ENCODE measurements around the gene ILK. TPM values are rescaled to one million over a fixed set of nuclear protein-coding genes. Genes with fewer than 3 reads are reported as not detected.

Gene ILK
- total RNA-seq, 1 donor from 2014 or later = 85.6 TPM

- no peaks in the 10 kb centered on the region for H4K20me1 ChIP-seq (ENCODE audit: low read depth)
- Mint-ChIP-seq H3K36me3 (peaks cover 5% of the 10 kb centered on the region), H3K4me3 (no peak overlapping the region), H3K9me3 (no peaks in the 10 kb centered on the region), H3K27ac (no peak overlapping the region), H3K27me3 (ENCODE audit: insufficient read depth, low read depth) (no peaks in the 10 kb centered on the region), H3K4me1 (peaks cover 9% of the 10 kb centered on the region)
- peaks cover 5% of the 10 kb centered on the region for H3K4me1 ChIP-seq
- no peak overlapping the region for H3K9ac ChIP-seq
- H3K27ac ChIP-seq = no peak overlapping the region
- no peaks in the 10 kb centered on the region for H3K36me3 ChIP-seq
- no peaks in the 10 kb centered on the region for H3F3A ChIP-seq (ENCODE audit: low read depth)
- DNase-seq (ENCODE audit: low spot score) = no peak
- H3K9me3 ChIP-seq (ENCODE audit: low read depth) = no peaks in the 10 kb centered on the region
- no peaks in the 10 kb centered on the region for H3K79me2 ChIP-seq (ENCODE audit: low read depth)
- H2AFZ ChIP-seq (replicated peaks) = no peak overlapping the region
- H3K4me2 ChIP-seq = no peak overlapping the region
- no peak overlapping the region for H3K4me3 ChIP-seq
- H3K27me3 ChIP-seq = no peaks in the 10 kb centered on the region
- TF ChIP-seq CTCF (IDR thresholded peaks at IDR 0.05) = no peak
- TF ChIP-seq EZH2 (IDR thresholded peaks at IDR 0.05) = no peak
- no peak for TF ChIP-seq EZH2phosphoT487 (IDR thresholded peaks at IDR 0.05)
These were observed 38.2 kb upstream of the ILK start for GRCh38 chr11:6565325-6565724.

GRCh38 chr11:6565988-6566703 lies 37.4 kb upstream of the ILK start:
- Histone ChIP-seq H2AFZ (replicated peaks) (no peak overlapping the region), H3K4me2 (no peak overlapping the region), H3K9me3 (ENCODE audit: low read depth) (no peaks in the 10 kb centered on the region), H4K20me1 (ENCODE audit: low read depth) (no peaks in the 10 kb centered on the region), H3K9ac (no peak overlapping the region), H3K27me3 (no peaks in the 10 kb centered on the region), H3F3A (ENCODE audit: low read depth) (no peaks in the 10 kb centered on the region), H3K27ac (no peak overlapping the region), H3K4me1 (peaks cover 5% of the 10 kb centered on the region), H3K36me3 (no peaks in the 10 kb centered on the region), H3K4me3 (no peak overlapping the region), H3K79me2 (ENCODE audit: low read depth) (no peaks in the 10 kb centered on the region)
- Mint-ChIP-seq H3K27ac (no peak overlapping the region), H3K27me3 (ENCODE audit: insufficient read depth, low read depth) (no peaks in the 10 kb centered on the region), H3K4me1 (peaks cover 9% of the 10 kb centered on the region), H3K9me3 (no peaks in the 10 kb centered on the region), H3K4me3 (no peak overlapping the region), H3K36me3 (peaks cover 5% of the 10 kb centered on the region)
- TF ChIP-seq EZH2phosphoT487 (IDR thresholded peaks at IDR 0.05) (no peak), EZH2 (IDR thresholded peaks at IDR 0.05) (no peak), CTCF (IDR thresholded peaks at IDR 0.05) (no peak)
- DNase-seq (ENCODE audit: low spot score) = no peak

GRCh38 chr11:6566704-6567370 lies 36.7 kb upstream of the ILK start:
- no peaks in the 10 kb centered on the region for H3K27me3 ChIP-seq

More at GRCh38 chr11:6566704-6567370, 36.7 kb upstream of the ILK start:
- Histone ChIP-seq H3K9me3 (ENCODE audit: low read depth) (no peaks in the 10 kb centered on the region), H3K4me2 (no peak overlapping the region), H3F3A (ENCODE audit: low read depth) (no peaks in the 10 kb centered on the region), H3K4me1 (peaks cover 5% of the 10 kb centered on the region), H3K27ac (no peak overlapping the region), H3K79me2 (ENCODE audit: low read depth) (no peaks in the 10 kb centered on the region), H3K9ac (no peak overlapping the region), H3K36me3 (no peaks in the 10 kb centered on the region), H4K20me1 (ENCODE audit: low read depth) (no peaks in the 10 kb centered on the region), H3K4me3 (no peak overlapping the region), H2AFZ (replicated peaks) (no peak overlapping the region)
- Mint-ChIP-seq H3K4me1 (peaks cover 9% of the 10 kb centered on the region), H3K4me3 (no peak overlapping the region), H3K36me3 (peaks cover 7% of the 10 kb centered on the region), H3K9me3 (no peaks in the 10 kb centered on the region), H3K27me3 (ENCODE audit: insufficient read depth, low read depth) (no peaks in the 10 kb centered on the region), H3K27ac (no peak overlapping the region)
- TF ChIP-seq EZH2 (IDR thresholded peaks at IDR 0.05) (no peak), EZH2phosphoT487 (IDR thresholded peaks at IDR 0.05) (no peak), CTCF (IDR thresholded peaks at IDR 0.05) (no peak)
- no peak for DNase-seq (ENCODE audit: low spot score)
